A673 (cell line): ENCODE data around the gene EPB41L4B.

ENCODE experiments used
- CTCF ChIP-seq: fragments of 300-800, 200-600 bp; sonication (generic); conservative IDR thresholded peaks from 2 replicates; pipeline ENCODE4 v1.5.1; 2017; ENCODE audit warnings: low read depth, mild to moderate bottlenecking, antibody characterized with exemption, low read length, moderate library complexity, mixed read lengths
- EZH2 ChIP-seq: fragments of 200-600 bp; sonication (generic); IDR thresholded peaks from 2 replicates; pipeline ENCODE4 v1.6.1; 2017; ENCODE audit warnings: borderline replicate concordance, low read depth, mild to moderate bottlenecking, mixed read lengths, antibody characterized with exemption, low read length; ENCODE audit not compliant: poor library complexity, severe bottlenecking

GRCh38 chr9:109134167-109134578, 186.7 kb downstream of the EPB41L4B start:
- no peak for TF ChIP-seq CTCF
- TF ChIP-seq EZH2, result no peak
